ENCODE data around the gene SPRING1. TPM values are rescaled to one million over a fixed set of nuclear protein-coding genes. Genes with fewer than 3 reads are reported as not detected.

SPRING1 gene
- total RNA-seq, 1 experiment from 2014 or later = 35.8 TPM

Small RNAs within 50 kb of the gene (small RNA-seq; reads per million reads assigned to genes)
- gene RNU6-558P = not detected

Other genes with a start within 250 kb of the SPRING1 start
- 0.53 TPM in 1 of 2 replicates, not detected in the other for gene MAP1LC3B2, start 178.7 kb downstream of the SPRING1 start, total RNA-seq (2014; rRNA removed; shearing (Covaris generic))
- gene RNFT2, start 246 bp upstream of the SPRING1 start, total RNA-seq (2014; rRNA removed; shearing (Covaris generic)) = 5.6 and 6.0 TPM in 2 replicates
- gene HRK, start 143.4 kb upstream of the SPRING1 start, total RNA-seq (2014; rRNA removed; shearing (Covaris generic)) = 0.06 and 0.07 TPM in 2 replicates
- gene FBXW8, start 172.9 kb upstream of the SPRING1 start, total RNA-seq (2014; rRNA removed; shearing (Covaris generic)) = 7.1 and 9.1 TPM in 2 replicates

Data from HT1080 (cell line).